H9 (cell line): ENCODE results near the gene PUDP. TPM values are rescaled to one million over a fixed set of nuclear protein-coding genes. Genes with fewer than 3 reads are reported as not detected.

Experiments used
- DNase-seq: peaks from one replicate; pipeline ENCODE4 v3.0.0-alpha.2; 2017
- H2AFZ ChIP-seq: one replicate; pipeline ENCODE4 v1.6.1; 2013; ENCODE audit warnings: mild to moderate bottlenecking, low read length, control low read depth, moderate library complexity
- H2AK5ac ChIP-seq: 2 replicates; pipeline ENCODE4 v1.6.1; 2013; ENCODE audit warnings: low read length, control low read depth, mixed read lengths; ENCODE audit not compliant: insufficient read length
- H2BK120ac ChIP-seq: one replicate; pipeline ENCODE4 v1.6.1; 2013; ENCODE audit warnings: low read depth, mild to moderate bottlenecking, low read length, control low read depth, inconsistent platforms; ENCODE audit not compliant: poor library complexity, severe bottlenecking
- H2BK12ac ChIP-seq: 2 replicates; pipeline ENCODE4 v1.6.1; 2013; ENCODE audit warnings: low read length, control low read depth, mixed read lengths, low read depth; ENCODE audit not compliant: insufficient read length
- H2BK15ac ChIP-seq: 2 replicates; pipeline ENCODE4 v1.6.1; 2013; ENCODE audit warnings: low read depth, low read length, control low read depth
- H2BK20ac ChIP-seq: one replicate; pipeline ENCODE4 v1.6.1; 2013; ENCODE audit warnings: low read depth, mild to moderate bottlenecking, low read length, control low read depth, inconsistent platforms; ENCODE audit not compliant: poor library complexity, severe bottlenecking
- H2BK5ac ChIP-seq: 2 replicates; pipeline ENCODE4 v1.6.1; 2013; ENCODE audit warnings: low read length, control low read depth, mixed read lengths; ENCODE audit not compliant: insufficient read length
- H3K14ac ChIP-seq: 2 replicates; pipeline ENCODE4 v1.6.1; 2013; ENCODE audit warnings: low read length, control low read depth; ENCODE audit not compliant: insufficient read depth
- H3K18ac ChIP-seq: 2 replicates; pipeline ENCODE4 v1.6.1; 2013; ENCODE audit warnings: low read depth, mild to moderate bottlenecking, mixed read lengths, low read length, control low read depth; ENCODE audit not compliant: insufficient read length
- H3K23ac ChIP-seq: 2 replicates; pipeline ENCODE4 v1.6.1; 2013; ENCODE audit warnings: low read length, control low read depth, mixed read lengths, low read depth; ENCODE audit not compliant: insufficient read length
- H3K23me2 ChIP-seq: 2 replicates; pipeline ENCODE4 v1.6.1; 2013; ENCODE audit warnings: low read depth, mild to moderate bottlenecking, mixed read lengths, low read length, control low read depth; ENCODE audit not compliant: insufficient read length, poor library complexity, severe bottlenecking
- H3K27ac ChIP-seq: 2 replicates; pipeline ENCODE4 v1.5.1; 2013; ENCODE audit warnings: low read length, control low read depth, mixed read lengths, low read depth; ENCODE audit not compliant: insufficient read length
- H3K27me3 ChIP-seq: 2 replicates; pipeline ENCODE4 v1.6.1; 2013; ENCODE audit warnings: low read length, control low read depth, inconsistent platforms; ENCODE audit not compliant: insufficient read depth
- H3K4ac ChIP-seq: 2 replicates; pipeline ENCODE4 v1.6.1; 2013; ENCODE audit warnings: low read depth, mild to moderate bottlenecking, control low read depth, inconsistent platforms, low read length, moderate library complexity
- H3K4me1 ChIP-seq: 2 replicates; pipeline ENCODE4 v1.6.1; 2013; ENCODE audit warnings: low read length, control low read depth, inconsistent platforms; ENCODE audit not compliant: insufficient read depth
- H3K4me2 ChIP-seq: 2 replicates; pipeline ENCODE4 v1.6.1; 2013; ENCODE audit warnings: low read length, control low read depth, mixed read lengths; ENCODE audit not compliant: insufficient read length, insufficient read depth
- H3K56ac ChIP-seq: 2 replicates; pipeline ENCODE4 v1.6.1; 2013; ENCODE audit warnings: low read depth, mild to moderate bottlenecking, mixed read lengths, low read length, control low read depth; ENCODE audit not compliant: insufficient read length
- H3K79me1 ChIP-seq: 2 replicates; pipeline ENCODE4 v1.6.1; 2013; ENCODE audit warnings: low read depth, mild to moderate bottlenecking, moderate library complexity, low read length, control low read depth, inconsistent platforms; ENCODE audit not compliant: insufficient read depth, poor library complexity, severe bottlenecking
- H3K79me2 ChIP-seq: 2 replicates; pipeline ENCODE4 v1.6.1; 2013; ENCODE audit warnings: low read length, control low read depth, inconsistent platforms; ENCODE audit not compliant: insufficient read depth
- H3K9ac ChIP-seq: 2 replicates; pipeline ENCODE4 v1.6.1; 2013; ENCODE audit warnings: low read length, control low read depth, mixed read lengths; ENCODE audit not compliant: insufficient read length; ENCODE audit errors: extremely low read depth
- H3K9me3 ChIP-seq: one replicate; pipeline ENCODE4 v1.6.1; 2013; ENCODE audit warnings: low read depth, low read length, inconsistent platforms; ENCODE audit not compliant: control insufficient read depth
- H3T11ph ChIP-seq: one replicate; pipeline ENCODE4 v1.6.1; 2013; ENCODE audit warnings: mild to moderate bottlenecking, low read length, control low read depth, inconsistent platforms
- H4K20me1 ChIP-seq: one replicate; pipeline ENCODE4 v1.6.1; 2013; ENCODE audit not compliant: control insufficient read depth, insufficient read length, insufficient read depth
- H4K5ac ChIP-seq: 2 replicates; pipeline ENCODE4 v1.6.1; 2013; ENCODE audit warnings: low read depth, mild to moderate bottlenecking, mixed read lengths, low read length, control low read depth; ENCODE audit not compliant: insufficient read length
- H4K8ac ChIP-seq: replicated peaks from 2 replicates; pipeline ENCODE4 v1.6.1; 2013; ENCODE audit warnings: low read length, control low read depth, mixed read lengths, low read depth; ENCODE audit not compliant: insufficient read length
- H4K91ac ChIP-seq: 2 replicates; pipeline ENCODE4 v1.6.1; 2013; ENCODE audit warnings: low read depth, mild to moderate bottlenecking, moderate library complexity, mixed read lengths, low read length, control low read depth; ENCODE audit not compliant: insufficient read length
- H3K27ac Mint-ChIP-seq, 3 experiments: 2 replicates in 2 of 3; 3 replicates in 1 of 3; pipeline ENCODE4 v1.8.0; 2020 to 2021; ENCODE audit warnings: mixed read lengths in 3 of 3, mild to moderate bottlenecking in 1 of 3, moderate library complexity in 1 of 3
- H3K27me3 Mint-ChIP-seq: 2 replicates; pipeline ENCODE4 v1.8.0; 2021; ENCODE audit warnings: low read depth, mild to moderate bottlenecking, moderate library complexity, mixed read lengths
- H3K36me3 Mint-ChIP-seq, 3 experiments: 2 replicates in 2 of 3; 3 replicates in 1 of 3; pipeline ENCODE4 v1.8.0; 2020 to 2021; ENCODE audit warnings: low read depth in 3 of 3, mixed read lengths in 3 of 3; ENCODE audit not compliant: insufficient read depth in 1 of 3
- H3K4me1 Mint-ChIP-seq, 2 experiments: 2 replicates each; pipeline ENCODE4 v1.8.0; 2020; ENCODE audit warnings: mixed read lengths in 2 of 2
- H3K4me3 Mint-ChIP-seq, 2 experiments: 2 replicates in 1 of 2; 3 replicates in 1 of 2; pipeline ENCODE4 v1.8.0; 2020 to 2021; ENCODE audit warnings: mild to moderate bottlenecking in 2 of 2, mixed read lengths in 2 of 2, moderate library complexity in 1 of 2
- H3K9me3 Mint-ChIP-seq, 2 experiments: 2 replicates in 1 of 2; 3 replicates in 1 of 2; pipeline ENCODE4 v1.8.0; 2020; ENCODE audit warnings: mild to moderate bottlenecking in 2 of 2, mixed read lengths in 2 of 2, moderate library complexity in 1 of 2
- CTCF ChIP-seq: fragments of 200-600 bp; sonication (generic); conservative IDR thresholded peaks from 3 replicates; pipeline ENCODE4 v1.8.0; 2021; ENCODE audit warnings: antibody characterized with exemption, mild to moderate bottlenecking
- WGBS: extraction: QIAGEN DNeasy Blood & Tissue Kit; methylation state at CpG from one replicate; pipeline ENCODE4 v1.1.7; 2013; ENCODE audit warnings: missing lambda C conversion rate, low lambda C conversion rate, mixed read lengths; ENCODE audit not compliant: insufficient read length; ENCODE audit errors: extremely low coverage; 5-methylcytosine and 5-hydroxymethylcytosine counted together
- total RNA-seq: library from RNA; stranded (reverse); gene quantifications from 2 replicates; pipeline ENCODE4 v1.2.1, GENCODE V29; 2021

The PUDP gene
- total RNA-seq, 1 experiment from 2014 or later = 46.3 TPM

GRCh38 chrX:7028246-7028645, 119.7 kb downstream of the PUDP start:
- no peak overlapping the region for H3K23ac ChIP-seq
- no peak for DNase-seq
- Mint-ChIP-seq H3K4me3 (no peak overlapping the region), H3K27ac (no peak overlapping the region; a peak in 1 of 7 replicates), H3K9me3 (no peaks in the 10 kb centered on the region; a peak in 1 of 5 replicates), H3K27me3 (no peaks in the 10 kb centered on the region), H3K4me1 (no peaks in the 10 kb centered on the region), H3K36me3 (peaks cover 0 to 2% (median 0%) of the 10 kb centered on the region in 3 experiments; a peak in 1 of 7 replicates)
- no peaks in the 10 kb centered on the region for H3K4me1 ChIP-seq
- no peak overlapping the region for H3K9ac ChIP-seq
- no peak overlapping the region for H2BK120ac ChIP-seq
- no peaks in the 10 kb centered on the region for H3K79me1 ChIP-seq
- H3K18ac ChIP-seq = no peak overlapping the region
- no peak overlapping the region for H3K56ac ChIP-seq
- no peak overlapping the region for H4K8ac ChIP-seq
- no peaks in the 10 kb centered on the region for H3K79me2 ChIP-seq
- H3K4me2 ChIP-seq = no peak overlapping the region
- TF ChIP-seq CTCF = no peak
- no peak overlapping the region for H2BK12ac ChIP-seq
- no peak overlapping the region for H2BK15ac ChIP-seq
- no peak overlapping the region for H2AK5ac ChIP-seq
- WGBS = no CpG with 5 or more reads among the region's 5 CpGs
- no peak overlapping the region for H2AFZ ChIP-seq
- no peaks in the 10 kb centered on the region for H3K27me3 ChIP-seq
- no peaks in the 10 kb centered on the region for H3K23me2 ChIP-seq
- H2BK20ac ChIP-seq = no peak overlapping the region
- H3K4ac ChIP-seq = no peak overlapping the region
- no peaks in the 10 kb centered on the region for H3K9me3 ChIP-seq
- H3T11ph ChIP-seq = no peak overlapping the region
- H3K14ac ChIP-seq = no peak overlapping the region
- H4K91ac ChIP-seq = no peak overlapping the region
- no peak overlapping the region for H4K5ac ChIP-seq
- no peak overlapping the region for H3K27ac ChIP-seq
- no peaks in the 10 kb centered on the region for H4K20me1 ChIP-seq
- no peak overlapping the region for H2BK5ac ChIP-seq
